Stomach smooth muscle (tissue), 2 donors: ENCODE data around the gene C5orf15.

ENCODE experiments used
- H3K27ac ChIP-seq: one replicate; pipeline ENCODE4 v1.7.0; 2013; ENCODE audit warnings: mild to moderate bottlenecking, low read length, inconsistent platforms
- H3K27me3 ChIP-seq, 2 donors: one replicate each; pipeline ENCODE4 v1.7.0; 2013; ENCODE audit warnings: low read length in 2 of 2; ENCODE audit not compliant: insufficient read depth in 2 of 2, control insufficient read depth in 1 of 2
- H3K36me3 ChIP-seq, 2 donors: one replicate each; pipeline ENCODE4 v1.7.0; 2013; ENCODE audit warnings: low read length in 2 of 2; ENCODE audit not compliant: control insufficient read depth in 2 of 2, insufficient read depth in 2 of 2
- H3K4me1 ChIP-seq: one replicate; pipeline ENCODE4 v1.7.0; 2013; ENCODE audit warnings: low read length; ENCODE audit not compliant: control insufficient read depth, insufficient read depth
- H3K4me3 ChIP-seq, 2 donors: one replicate each; pipeline ENCODE4 v1.7.0; 2013; ENCODE audit warnings: low read length in 2 of 2
- H3K9ac ChIP-seq, 2 donors: one replicate each; pipeline ENCODE4 v1.7.0; 2013; ENCODE audit warnings: low read length in 2 of 2, mild to moderate bottlenecking in 1 of 2
- H3K9me3 ChIP-seq, 2 donors: one replicate each; pipeline ENCODE4 v1.7.0; 2013; ENCODE audit warnings: low read length in 2 of 2; ENCODE audit not compliant: control insufficient read depth in 2 of 2
- donor health status: healthy.
- donor health status: Pancreatic carcinoma.

Gene C5orf15

GRCh38 chr5:133968204-133968980 is at the start of gene C5orf15:
Gene C5orf15 (minus strand): TSS chr5:133968625. CDS start chr5:133968584, 41 bp downstream.
- peaks cover 7 to 15% of the 10 kb centered on the region in 2 donors for H3K36me3 ChIP-seq
- H3K27ac ChIP-seq: peak within 1 kb of the TSS; percentile 89
- peaks cover 0 to 4% of the 10 kb centered on the region in 2 donors for H3K9me3 ChIP-seq
- H3K9ac ChIP-seq: peak within 1 kb of the TSS; percentile 93 to 96
- no peaks in the 10 kb centered on the region for H3K27me3 ChIP-seq
- peak within 1 kb of the TSS; percentile 96 to 98 for H3K4me3 ChIP-seq
- H3K4me1 ChIP-seq: peaks cover 10% of the 10 kb centered on the region

DNA sequence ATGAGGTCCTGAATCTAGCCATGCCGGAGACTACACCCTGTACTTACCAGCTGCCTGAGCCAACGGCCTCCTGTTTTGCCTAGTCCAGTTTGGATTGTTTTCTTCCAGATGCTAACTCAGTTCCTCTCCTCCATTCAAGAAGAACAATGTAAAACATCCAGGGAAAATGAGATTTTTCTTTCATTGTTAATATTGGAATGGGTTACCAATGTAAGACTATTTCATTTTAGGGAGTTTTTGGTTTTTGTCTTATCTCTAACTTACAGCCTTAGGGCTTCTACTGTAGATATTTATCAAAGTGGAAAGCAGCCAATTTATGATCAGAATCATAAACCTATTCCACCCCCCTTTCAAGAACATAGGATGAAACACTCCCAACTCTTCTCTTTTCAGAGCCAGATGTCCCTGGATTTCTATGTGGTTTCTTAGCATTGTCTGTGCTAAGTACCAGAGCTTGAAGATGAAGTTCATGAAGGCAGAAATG is 39.9 kb upstream of the C5orf15 start:
- H3K4me1 ChIP-seq: peaks cover 17% of the 10 kb centered on the region
- no peaks in the 10 kb centered on the region for H3K9me3 ChIP-seq
- H3K9ac ChIP-seq: no peak overlapping the region
- no peak overlapping the region for H3K4me3 ChIP-seq
- H3K36me3 ChIP-seq: no peaks in the 10 kb centered on the region
- H3K27me3 ChIP-seq: no peaks in the 10 kb centered on the region
- no peak overlapping the region for H3K27ac ChIP-seq

- H3K9me3 ChIP-seq: no peaks in the 10 kb centered on the region
- peaks cover 23% of the 10 kb centered on the region for H3K4me1 ChIP-seq
- H3K9ac ChIP-seq: no peak overlapping the region
- H3K4me3 ChIP-seq: no peak overlapping the region
- H3K27me3 ChIP-seq: no peaks in the 10 kb centered on the region
- H3K27ac ChIP-seq: no peak overlapping the region
- no peaks in the 10 kb centered on the region for H3K36me3 ChIP-seq
These were observed 39.3 kb upstream of the C5orf15 start for GRCh38 chr5:134007581-134008265.

GRCh38 chr5:134006115-134006514 is 37.7 kb upstream of the C5orf15 start:
- H3K4me1 ChIP-seq: peaks cover 36% of the 10 kb centered on the region
- peak overlapping the region; percentile 85 to 96 for H3K9ac ChIP-seq
- H3K27ac ChIP-seq: peak overlapping the region; percentile 95
- no peaks in the 10 kb centered on the region for H3K27me3 ChIP-seq
- H3K4me3 ChIP-seq: peak overlapping the region; percentile 85 to 87
- H3K9me3 ChIP-seq: no peaks in the 10 kb centered on the region
- H3K36me3 ChIP-seq: peaks cover 0 to under 1% of the 10 kb centered on the region in 2 donors

DNA sequence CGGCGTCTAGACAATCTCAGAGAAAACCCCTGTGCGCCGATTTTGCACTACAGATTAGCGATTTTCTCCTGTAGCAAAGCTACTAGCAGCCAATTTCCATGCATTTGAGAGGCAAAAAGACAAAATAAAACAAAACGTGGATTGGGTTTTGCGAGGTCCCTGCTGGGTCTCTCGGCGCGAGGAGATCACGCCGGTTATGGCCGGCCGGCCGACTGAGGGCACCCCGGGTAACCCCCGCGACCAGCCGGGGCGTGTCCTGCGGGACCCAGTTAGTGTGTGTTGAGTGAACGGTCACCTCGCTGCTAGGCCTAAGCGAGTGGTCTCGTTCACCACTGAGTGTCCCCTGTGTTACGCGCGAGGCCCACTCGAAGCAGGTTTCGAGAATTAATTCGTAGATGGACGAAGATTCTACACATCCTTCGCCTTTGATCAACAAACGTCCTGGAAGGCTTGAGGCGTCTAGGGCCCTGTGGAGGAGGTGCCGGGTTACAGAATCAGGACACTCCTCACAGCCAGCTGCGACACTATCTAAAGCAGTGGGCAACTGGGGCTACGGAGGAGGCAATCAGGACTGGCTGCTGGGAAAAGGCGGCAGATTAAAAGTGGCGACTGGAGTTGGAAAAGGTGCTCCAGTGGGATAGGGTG is 37.1 kb upstream of the C5orf15 start:
- peaks cover 0 to 4% of the 10 kb centered on the region in 2 donors for H3K36me3 ChIP-seq
- peaks cover 40% of the 10 kb centered on the region for H3K4me1 ChIP-seq
- peak overlapping the region; percentile 95 for H3K27ac ChIP-seq
- H3K27me3 ChIP-seq: no peaks in the 10 kb centered on the region
- H3K9me3 ChIP-seq: no peaks in the 10 kb centered on the region
- H3K4me3 ChIP-seq: peak overlapping the region; percentile 85 to 87
- peak overlapping the region; percentile 85 to 96 for H3K9ac ChIP-seq

DNA sequence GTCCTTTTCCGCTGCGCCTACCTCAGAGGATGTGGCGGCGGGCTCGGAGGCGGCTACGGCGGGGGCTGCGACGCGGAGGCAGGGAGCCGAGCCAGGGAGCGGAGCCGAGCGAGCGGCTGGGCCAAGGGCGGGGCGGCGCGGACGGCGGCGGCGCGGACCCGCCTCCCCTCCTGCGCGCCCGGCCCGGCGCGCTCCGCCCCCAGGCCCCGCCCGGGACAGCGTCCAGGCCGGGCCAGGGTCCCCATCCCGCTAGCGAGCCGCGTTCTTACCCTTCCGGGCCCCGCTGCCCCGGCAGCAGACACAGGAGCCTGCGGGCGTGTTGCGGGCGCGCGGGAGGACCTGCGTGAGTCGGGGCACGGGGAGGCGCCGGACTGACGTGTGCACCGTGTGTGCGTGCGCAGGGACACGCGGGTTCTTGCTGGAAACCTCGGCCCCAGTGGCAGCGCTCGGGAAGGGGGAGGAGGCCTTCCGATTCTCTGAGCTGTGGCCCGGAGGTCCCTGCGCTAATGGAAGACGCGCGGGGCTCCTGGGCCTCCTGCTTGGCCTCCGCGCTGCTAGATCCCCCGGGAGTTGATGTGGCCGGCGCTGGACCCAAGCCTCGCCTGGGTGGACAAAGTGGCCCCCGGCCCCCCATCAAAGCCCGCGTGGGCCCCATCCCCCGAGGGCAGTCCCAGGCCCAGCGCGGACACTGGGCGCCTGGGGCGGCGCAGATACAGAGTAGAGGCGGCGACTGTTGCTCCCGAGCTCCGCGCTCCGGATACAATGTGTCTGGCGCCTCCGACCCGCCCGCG is 36.4 kb upstream of the C5orf15 start, which contains the start of gene VDAC1:
TSS of gene VDAC1 (minus strand) at position 350 of the 791 bp plus-strand sequence. CDS start 11,963 bp downstream, outside the sequence.
- no peaks in the 10 kb centered on the region for H3K27me3 ChIP-seq
- peaks cover 47% of the 10 kb centered on the region for H3K4me1 ChIP-seq
- H3K9me3 ChIP-seq: no peaks in the 10 kb centered on the region
- peak within 1 kb of the TSS; percentile 86 to 96 for H3K9ac ChIP-seq
- H3K36me3 ChIP-seq: peaks cover 0 to 4% of the 10 kb centered on the region in 2 donors
- H3K4me3 ChIP-seq: peak within 1 kb of the TSS; percentile 87 to 88
- peak within 1 kb of the TSS; percentile 95 for H3K27ac ChIP-seq

- Histone ChIP-seq H3K9ac (peak overlapping the region; percentile 86 to 96), H3K9me3 (no peaks in the 10 kb centered on the region), H3K27me3 (no peaks in the 10 kb centered on the region), H3K27ac (peak overlapping the region; percentile 95), H3K4me1 (peaks cover 49% of the 10 kb centered on the region), H3K36me3 (peaks cover 0 to 6% of the 10 kb centered on the region in 2 donors), H3K4me3 (peak overlapping the region; percentile 87 to 88)
These were observed 35.6 kb upstream of the C5orf15 start for GRCh38 chr5:134003817-134004625.

DNA sequence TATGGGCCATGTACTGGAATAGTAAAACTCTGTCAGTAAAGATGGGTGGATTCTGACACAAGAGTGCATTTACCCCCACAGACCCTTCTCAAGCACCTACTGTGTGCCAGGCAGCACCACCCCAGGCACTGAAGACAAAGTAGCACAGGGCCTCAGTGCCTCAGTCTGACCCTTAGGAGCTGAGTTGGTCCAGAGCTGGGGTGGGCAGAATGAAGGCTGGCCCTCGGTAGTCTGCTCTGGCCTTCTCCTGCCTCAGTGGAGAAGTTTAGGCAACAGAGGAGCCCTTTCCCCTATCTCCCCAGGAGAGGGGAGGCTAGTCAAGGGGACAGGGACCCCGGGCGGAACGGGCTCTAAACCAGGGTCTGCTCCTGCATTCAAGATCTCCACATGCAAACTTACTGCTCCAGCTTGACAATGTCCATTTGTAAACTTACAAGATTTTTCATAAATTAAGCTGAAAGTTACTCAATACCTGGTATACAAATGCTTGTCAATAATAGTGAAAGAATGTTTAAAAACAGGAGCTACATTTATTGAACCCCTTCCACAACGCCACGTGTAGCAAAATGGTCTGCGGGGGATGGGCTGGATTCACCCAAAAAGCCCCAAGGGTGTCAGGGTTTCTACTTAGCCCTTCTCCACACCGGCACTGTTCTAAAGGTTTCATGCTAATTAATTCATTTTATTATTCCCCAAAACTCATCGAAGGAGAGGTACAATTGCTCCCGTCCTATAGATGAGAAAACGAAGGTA is 34.8 kb upstream of the C5orf15 start:
- peaks cover 49% of the 10 kb centered on the region for H3K4me1 ChIP-seq
- peak overlapping the region; percentile 86 to 96 for H3K9ac ChIP-seq
- H3K4me3 ChIP-seq: peak overlapping the region; percentile 87 to 88

More for the DNA sequence above, 34.8 kb upstream of the C5orf15 start:
- no peaks in the 10 kb centered on the region for H3K27me3 ChIP-seq
- H3K27ac ChIP-seq: peak overlapping the region; percentile 95
- H3K9me3 ChIP-seq: no peaks in the 10 kb centered on the region
- H3K36me3 ChIP-seq: peaks cover 0 to 6% of the 10 kb centered on the region in 2 donors
